Thyroid gland (tissue), 4 donors: ENCODE measurements around the gene ARHGEF10L. TPM values are rescaled to one million over a fixed set of nuclear protein-coding genes. Genes with fewer than 3 reads are reported as not detected.

Experiments used
- DNase-seq, 2 donors: peaks; one replicate each; pipeline ENCODE4 v3.0.0-alpha.2; 2019
- H3K27ac ChIP-seq, 3 donors: fragments of 200-600 bp; sonication (generic); 1 replicate in 2 of 3; 2 replicates in 1 of 3; pipeline ENCODE4 v1.5.1; 2016 to 2019; ENCODE audit warnings: mild to moderate bottlenecking in 1 of 3, moderate library complexity in 1 of 3
- H3K27me3 ChIP-seq: fragments of 200-600 bp; sonication (generic); one replicate; pipeline ENCODE4 v1.5.1; 2019
- H3K36me3 ChIP-seq, 2 donors: fragments of 200-600 bp; sonication (generic); one replicate each; pipeline ENCODE4 v1.5.1; 2016 to 2019
- H3K4me1 ChIP-seq, 2 donors: fragments of 200-600 bp; sonication (generic); one replicate each; pipeline ENCODE4 v1.5.1; 2017 to 2019
- H3K4me3 ChIP-seq, 3 donors: fragments of 200-600 bp; sonication (generic); replicated peaks in 1 of 3; 1 replicate in 2 of 3; 2 replicates in 1 of 3; pipeline ENCODE4 v1.5.1; 2016; ENCODE audit warnings: mild to moderate bottlenecking in 1 of 3
- H3K9me3 ChIP-seq: fragments of 200-600 bp; sonication (generic); one replicate; pipeline ENCODE4 v1.5.1; 2017
- POLR2A ChIP-seq, 2 donors: fragments of 450-650 bp; IDR thresholded peaks; one replicate each; pipeline ENCODE4 v1.6.1; 2017; ENCODE audit warnings: antibody characterized with exemption in 2 of 2, mild to moderate bottlenecking in 2 of 2, moderate library complexity in 1 of 2
- WGBS, 2 donors: methylation state at CpG; one replicate each; pipeline ENCODE4 v1.1.5; 2017; 5-methylcytosine and 5-hydroxymethylcytosine counted together
- intact Hi-C: fragments of 100-400 bp; cut with DNase I; formaldehyde crosslinking; loops from one replicate; pipeline ENCODE4 v1.15.1; 2023
- total RNA-seq, 4 donors: library from RNA; depleted of rRNA; stranded (reverse); fragments of >200 nt; gene quantifications; one replicate each; pipeline ENCODE4 v1.2.3, GENCODE V29; 2016
- TF ChIP-seq, protein P1 (sequence below), 6 experiments: fragments of 200-600 bp in 3 of 6; fragments of 450-650 bp in 3 of 6; sonication (generic) in 3 of 6; IDR thresholded peaks; one replicate each; pipeline ENCODE4 v1.5.1; 2016 to 2019; ENCODE audit warnings: antibody characterized with exemption in 6 of 6, mild to moderate bottlenecking in 2 of 6, inconsistent platforms in 1 of 6, moderate library complexity in 1 of 6

ARHGEF10L gene
- total RNA-seq, 4 donors from 2014 or later, result 32.2 to 64.5 (median 51.4) TPM

DNA sequence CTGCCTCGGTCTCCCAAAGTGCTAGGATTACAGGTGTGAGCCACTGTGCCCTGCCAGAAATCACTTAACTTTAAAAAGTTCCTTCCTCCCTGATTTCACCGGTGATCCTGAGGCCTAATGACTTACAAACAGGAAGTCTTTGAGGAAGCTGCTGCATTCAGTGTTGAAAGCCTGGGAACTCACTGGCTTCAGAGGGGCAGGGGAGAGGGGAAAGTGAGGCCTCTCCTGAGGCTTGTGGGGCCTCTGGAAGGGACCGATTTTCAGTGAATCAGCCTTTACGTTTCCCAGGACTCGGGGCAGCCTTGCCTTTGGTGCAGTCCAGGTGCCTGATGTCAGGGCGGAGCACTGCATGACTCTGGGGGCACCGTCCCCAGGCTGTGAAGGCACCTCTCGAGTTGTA, 30.1 kb upstream of the ARHGEF10L start:
- no peak overlapping the region for H3K4me3 ChIP-seq
- H3K9me3 ChIP-seq, result no peaks in the 10 kb centered on the region
- no peak overlapping the region for H3K27ac ChIP-seq
- TF ChIP-seq, protein P1, sequence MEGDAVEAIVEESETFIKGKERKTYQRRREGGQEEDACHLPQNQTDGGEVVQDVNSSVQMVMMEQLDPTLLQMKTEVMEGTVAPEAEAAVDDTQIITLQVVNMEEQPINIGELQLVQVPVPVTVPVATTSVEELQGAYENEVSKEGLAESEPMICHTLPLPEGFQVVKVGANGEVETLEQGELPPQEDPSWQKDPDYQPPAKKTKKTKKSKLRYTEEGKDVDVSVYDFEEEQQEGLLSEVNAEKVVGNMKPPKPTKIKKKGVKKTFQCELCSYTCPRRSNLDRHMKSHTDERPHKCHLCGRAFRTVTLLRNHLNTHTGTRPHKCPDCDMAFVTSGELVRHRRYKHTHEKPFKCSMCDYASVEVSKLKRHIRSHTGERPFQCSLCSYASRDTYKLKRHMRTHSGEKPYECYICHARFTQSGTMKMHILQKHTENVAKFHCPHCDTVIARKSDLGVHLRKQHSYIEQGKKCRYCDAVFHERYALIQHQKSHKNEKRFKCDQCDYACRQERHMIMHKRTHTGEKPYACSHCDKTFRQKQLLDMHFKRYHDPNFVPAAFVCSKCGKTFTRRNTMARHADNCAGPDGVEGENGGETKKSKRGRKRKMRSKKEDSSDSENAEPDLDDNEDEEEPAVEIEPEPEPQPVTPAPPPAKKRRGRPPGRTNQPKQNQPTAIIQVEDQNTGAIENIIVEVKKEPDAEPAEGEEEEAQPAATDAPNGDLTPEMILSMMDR (IDR thresholded peaks at IDR 0.05), result no peak
- no peak for TF ChIP-seq POLR2A (IDR thresholded peaks at IDR 0.05)
- no peaks in the 10 kb centered on the region for H3K4me1 ChIP-seq
- H3K36me3 ChIP-seq, result no peaks in the 10 kb centered on the region
- intact Hi-C loops, result no loop called here
- no peaks in the 10 kb centered on the region for H3K27me3 ChIP-seq
- no peak for DNase-seq
- 53 to 67% methylated on average over 2 to 6 of the region's 8 CpGs for WGBS, 2 donors

DNA sequence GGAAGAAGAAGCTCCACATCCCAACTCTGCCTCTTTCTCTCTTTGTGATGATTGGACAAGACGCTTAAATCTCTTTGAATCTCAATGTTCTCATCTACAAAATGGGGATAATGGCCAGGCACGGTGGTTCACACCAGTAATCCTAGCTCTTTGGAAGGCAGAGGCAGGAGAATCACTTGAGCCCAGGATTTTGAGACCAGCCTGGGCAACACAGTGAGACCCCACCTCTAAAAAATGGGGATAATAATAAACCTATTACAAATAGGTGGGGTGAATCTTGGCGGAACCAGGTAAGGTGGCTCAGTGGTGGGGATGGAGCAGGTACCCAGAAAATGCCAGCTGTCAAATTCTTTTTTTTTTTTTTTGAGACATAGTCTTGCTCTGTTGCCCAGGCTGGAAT, 29.4 kb upstream of the ARHGEF10L start:
- TF ChIP-seq, protein P1 (IDR thresholded peaks at IDR 0.05), result no peak
- TF ChIP-seq POLR2A (IDR thresholded peaks at IDR 0.05), result no peak
- intact Hi-C loops, result no loop called here
- H3K9me3 ChIP-seq, result no peaks in the 10 kb centered on the region
- no peak overlapping the region for H3K4me3 ChIP-seq
- no peak overlapping the region for H3K27ac ChIP-seq
- no peaks in the 10 kb centered on the region for H3K27me3 ChIP-seq
- DNase-seq, result no peak
- no peaks in the 10 kb centered on the region for H3K4me1 ChIP-seq
- H3K36me3 ChIP-seq, result no peaks in the 10 kb centered on the region
- 93 to 99% methylated on average over 3 of the region's 3 CpGs for WGBS, 2 donors

DNA sequence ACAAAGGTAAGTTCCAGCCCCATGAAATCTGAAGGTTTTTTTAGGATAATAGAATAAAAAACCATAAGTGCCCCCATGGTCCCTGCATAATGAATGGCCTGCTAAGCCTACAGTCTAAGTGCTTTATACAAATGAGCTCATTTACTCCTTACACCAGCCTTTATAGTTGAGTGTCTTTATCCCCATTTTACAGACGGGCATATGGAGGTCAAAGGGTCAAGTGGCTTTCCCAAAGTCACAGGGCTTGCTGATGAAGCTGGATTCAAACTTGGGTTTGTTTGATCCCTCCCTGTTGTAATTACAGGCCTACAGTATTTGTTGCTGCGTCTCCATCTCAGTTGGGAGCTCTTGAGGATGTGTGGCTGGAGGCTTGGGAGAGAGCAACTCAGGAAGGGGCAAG, 28.3 kb upstream of the ARHGEF10L start:
- H3K4me3 ChIP-seq, result no peak overlapping the region
- DNase-seq, result no peak
- H3K27ac ChIP-seq, result no peak overlapping the region
- H3K9me3 ChIP-seq, result no peaks in the 10 kb centered on the region
- intact Hi-C loops, result no loop called here
- TF ChIP-seq, protein P1 (IDR thresholded peaks at IDR 0.05), result no peak
- TF ChIP-seq POLR2A (IDR thresholded peaks at IDR 0.05), result no peak
- no peaks in the 10 kb centered on the region for H3K27me3 ChIP-seq
- peaks cover 2% of the 10 kb centered on the region in 2 donors for H3K4me1 ChIP-seq
- 95 to 100% methylated on average over 2 of the region's 2 CpGs for WGBS, 2 donors
- no peaks in the 10 kb centered on the region for H3K36me3 ChIP-seq

DNA sequence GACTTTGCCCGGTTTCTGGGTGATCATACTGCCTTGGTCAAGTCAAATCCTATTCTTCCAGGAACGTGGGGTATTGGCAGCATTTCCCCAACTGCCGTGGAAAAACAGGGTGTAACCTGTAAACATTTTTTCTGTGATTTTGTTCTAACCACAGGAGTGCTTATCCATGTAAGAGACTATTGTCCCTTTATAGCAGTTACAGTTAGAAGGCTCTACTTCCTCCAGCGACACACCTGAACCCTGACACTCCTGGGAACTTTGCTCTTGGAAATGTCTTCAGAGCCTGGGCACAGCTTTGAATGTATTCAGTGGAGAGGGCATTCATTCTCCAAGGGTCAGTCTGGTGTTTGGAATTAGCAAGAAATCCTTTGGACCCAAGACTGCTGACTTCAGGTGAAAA, 26.4 kb upstream of the ARHGEF10L start:
- no peaks in the 10 kb centered on the region for H3K9me3 ChIP-seq
- H3K4me3 ChIP-seq, result no peak overlapping the region
- H3K27me3 ChIP-seq, result no peaks in the 10 kb centered on the region
- DNase-seq, result no peak
- peaks cover 13 to 18% of the 10 kb centered on the region in 2 donors for H3K4me1 ChIP-seq
- intact Hi-C loops, result no loop called here
- H3K27ac ChIP-seq, result no peak overlapping the region
- 89 to 93% methylated on average over 4 of the region's 4 CpGs for WGBS, 2 donors
- TF ChIP-seq POLR2A (IDR thresholded peaks at IDR 0.05), result no peak
- TF ChIP-seq, protein P1 (IDR thresholded peaks at IDR 0.05), result no peak
- no peaks in the 10 kb centered on the region for H3K36me3 ChIP-seq

DNA sequence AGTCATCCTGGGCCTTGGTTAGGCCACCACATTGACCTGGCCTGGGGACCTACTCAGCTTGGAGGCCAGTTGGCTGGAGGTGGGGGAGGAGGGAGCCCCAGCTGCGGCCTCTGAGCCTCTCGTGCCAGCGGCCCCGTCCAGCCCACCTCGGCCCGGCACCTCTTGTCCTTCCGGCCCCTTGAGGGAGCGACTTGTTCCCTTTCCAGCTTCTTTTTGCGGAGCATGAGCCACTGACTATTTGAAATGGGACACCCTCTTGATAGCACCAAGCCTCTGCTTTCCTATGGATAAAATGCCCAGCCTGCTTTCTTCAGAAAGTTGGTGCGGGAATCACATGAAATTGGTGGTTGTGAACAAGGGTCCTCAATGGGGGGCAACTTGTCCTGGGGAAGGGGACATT, 24.7 kb upstream of the ARHGEF10L start:
- intact Hi-C loops, result no loop called here
- Histone ChIP-seq H3K4me3 (no peak overlapping the region), H3K4me1 (peaks cover 13 to 18% of the 10 kb centered on the region in 2 donors), H3K36me3 (no peaks in the 10 kb centered on the region), H3K9me3 (no peaks in the 10 kb centered on the region), H3K27ac (no peak overlapping the region), H3K27me3 (no peaks in the 10 kb centered on the region)
- DNase-seq, result no peak
- WGBS, 2 donors, result 78 to 82% methylated on average over 9 to 10 of the region's 10 CpGs
- TF ChIP-seq, protein P1 (IDR thresholded peaks at IDR 0.05), result no peak
- TF ChIP-seq POLR2A (IDR thresholded peaks at IDR 0.05), result no peak
